HG03565 (cell line): ENCODE measurements around the gene GPC5.

ENCODE experiments used
- ATAC-seq: cut with Tn5 transposase; IDR thresholded peaks from one replicate; pipeline ENCODE4 v1.9.1; 2021; ENCODE audit warnings: mild to moderate bottlenecking, moderate library complexity; ENCODE audit not compliant: unreplicated experiment

The GPC5 gene

DNA sequence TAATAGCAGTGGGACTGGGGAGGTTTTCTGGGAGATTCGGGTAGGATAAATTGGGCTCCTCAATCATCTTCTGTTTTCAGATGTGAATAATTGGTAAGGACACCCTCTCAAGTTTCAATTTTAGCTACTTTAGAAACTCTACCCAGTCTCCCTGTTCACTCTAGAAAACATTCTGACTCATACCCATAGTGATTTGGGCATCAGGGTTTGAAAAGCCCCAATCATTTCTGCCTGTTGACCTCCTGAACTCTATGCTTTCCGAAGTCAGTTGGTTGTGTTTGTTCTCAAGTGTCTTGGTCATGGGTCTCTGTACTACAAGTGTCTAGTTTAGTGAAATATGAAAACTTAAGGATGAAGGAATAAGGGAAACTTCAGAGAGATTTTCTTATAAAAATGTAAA is 916.8 kb downstream of the GPC5 start:
- ATAC-seq = no peak

DNA sequence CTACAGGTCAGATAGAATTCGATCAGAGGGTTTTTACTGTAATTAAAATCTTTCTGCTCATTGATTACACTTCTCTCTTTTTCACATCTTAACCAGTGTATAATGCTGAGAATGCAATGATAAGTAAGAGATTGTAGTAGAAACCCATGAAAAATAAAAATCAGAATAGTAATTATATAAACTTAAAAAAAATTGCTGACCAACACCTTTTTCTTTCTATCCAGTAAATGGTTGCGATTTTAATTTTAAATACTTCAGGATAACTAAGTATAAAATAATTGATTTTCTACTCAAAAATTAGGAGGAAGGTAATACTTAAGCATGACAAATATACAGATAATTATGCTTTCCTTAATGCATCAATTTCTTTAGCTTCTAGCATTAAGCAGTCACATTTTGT is 917.6 kb downstream of the GPC5 start:
- no peak for ATAC-seq

DNA sequence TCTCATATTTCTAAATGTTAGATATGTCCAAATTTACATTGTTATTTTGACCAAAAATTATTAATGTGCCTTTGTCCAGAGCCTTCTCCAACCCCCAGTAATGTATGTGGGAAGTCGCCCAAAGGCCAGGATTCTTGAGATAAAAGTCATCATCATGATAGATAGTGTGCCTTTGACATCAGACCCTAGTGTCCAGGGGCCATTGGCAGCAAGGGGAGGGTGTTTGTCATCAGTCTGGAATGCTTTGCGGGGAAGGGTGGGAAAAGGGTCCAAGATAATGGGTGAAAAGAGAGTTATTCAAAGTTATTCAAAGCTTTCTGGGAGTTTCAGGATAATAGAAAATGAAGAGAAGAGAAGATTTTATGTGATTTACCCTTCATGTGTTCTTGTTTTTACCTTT is 918.6 kb downstream of the GPC5 start:
- ATAC-seq = no peak

DNA sequence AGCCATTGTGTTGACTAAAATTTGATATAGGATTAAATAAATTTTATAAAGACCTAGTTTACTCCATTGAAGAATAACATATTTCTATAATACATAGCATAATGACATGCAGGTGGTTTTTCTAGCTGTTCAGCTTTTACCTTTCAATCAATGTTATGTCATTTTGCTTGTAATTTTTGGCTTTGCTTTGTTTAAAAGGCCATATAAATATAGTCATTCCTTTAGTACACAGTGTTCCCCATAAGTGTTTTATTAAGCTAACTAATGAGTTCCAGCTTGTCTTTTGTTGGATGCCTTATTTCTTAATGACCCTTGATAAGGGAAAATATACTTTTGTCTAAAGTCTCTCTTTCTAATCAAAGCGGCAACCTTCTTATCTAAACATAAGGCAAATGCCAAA is 921.9 kb downstream of the GPC5 start:
- ATAC-seq = no peak

DNA sequence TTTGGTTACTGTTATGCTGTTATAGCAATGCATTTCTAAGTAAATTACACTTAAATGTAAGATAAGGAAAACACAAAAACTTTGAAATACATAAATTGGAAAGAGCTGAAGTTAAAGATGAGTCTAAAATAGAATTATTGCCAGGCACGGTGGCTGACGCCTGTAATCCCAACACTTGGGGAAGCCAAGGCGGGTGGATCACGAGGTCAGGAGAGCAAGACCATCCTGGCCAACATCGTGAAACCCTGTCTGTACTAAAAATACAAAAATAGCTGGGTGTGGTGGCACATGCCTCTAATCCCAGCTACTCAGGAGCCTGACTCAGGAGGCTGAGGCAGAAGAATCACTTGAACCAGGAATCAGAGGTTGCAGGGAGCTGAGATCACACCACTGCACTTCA is 922.8 kb downstream of the GPC5 start:
- ATAC-seq = no peak

DNA sequence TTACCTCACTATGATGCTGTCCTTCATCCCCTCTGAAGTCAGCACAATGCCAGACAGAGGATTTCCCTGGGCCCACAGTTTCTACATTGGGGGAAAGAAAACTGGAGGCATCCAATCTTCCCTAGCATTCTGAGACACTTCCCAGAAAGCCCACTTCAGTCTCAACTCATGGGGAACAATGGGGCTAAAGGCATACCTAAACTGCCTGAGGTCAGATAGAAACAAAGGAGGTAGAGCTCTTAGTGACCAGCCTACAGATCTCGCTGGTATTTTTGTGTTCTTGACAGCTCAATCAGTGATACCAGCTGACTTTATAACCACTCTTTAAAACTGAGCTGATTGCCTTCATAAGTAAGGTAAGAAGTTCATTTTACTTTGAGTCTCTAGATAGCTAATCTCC is 947.2 kb downstream of the GPC5 start:
- ATAC-seq = no peak

DNA sequence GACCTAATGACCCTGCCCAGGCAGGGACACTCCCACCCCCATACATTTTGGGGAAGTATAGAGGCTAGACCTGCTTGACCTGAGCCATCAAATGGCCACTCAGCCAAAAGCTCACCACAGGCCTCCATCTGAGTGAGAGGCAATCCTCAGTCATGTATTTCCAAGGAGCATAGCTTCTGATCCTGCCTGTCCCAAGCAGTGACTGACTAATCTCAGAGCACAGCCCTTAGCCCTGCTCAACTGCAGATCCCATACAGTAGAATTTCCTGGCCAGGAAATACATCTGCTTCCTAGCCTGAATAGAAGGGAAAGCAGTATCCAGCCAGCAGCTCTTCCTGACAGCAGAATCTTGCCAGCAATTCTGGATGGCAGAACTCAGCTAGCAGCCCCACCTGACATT is 947.6 kb downstream of the GPC5 start:
- ATAC-seq = no peak

DNA sequence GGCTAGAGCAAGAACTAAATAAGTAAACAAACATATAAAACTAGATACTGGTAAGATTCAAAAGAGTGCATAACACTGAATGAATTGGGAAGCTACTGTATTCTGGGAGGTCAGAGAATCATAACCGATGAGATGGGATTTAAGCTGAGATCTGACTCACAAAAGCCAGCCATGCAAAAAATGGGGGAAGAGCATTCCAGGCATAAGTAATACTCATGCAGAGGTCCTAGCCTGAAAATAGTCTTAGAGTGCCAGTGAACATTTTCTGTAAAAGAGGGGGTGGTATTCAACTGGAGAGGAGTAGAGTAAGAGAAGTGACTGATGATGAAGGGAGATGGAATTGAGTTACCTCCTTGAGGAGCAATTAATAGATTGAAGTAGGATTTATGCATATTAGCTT is 956.2 kb downstream of the GPC5 start:
- no peak for ATAC-seq

DNA sequence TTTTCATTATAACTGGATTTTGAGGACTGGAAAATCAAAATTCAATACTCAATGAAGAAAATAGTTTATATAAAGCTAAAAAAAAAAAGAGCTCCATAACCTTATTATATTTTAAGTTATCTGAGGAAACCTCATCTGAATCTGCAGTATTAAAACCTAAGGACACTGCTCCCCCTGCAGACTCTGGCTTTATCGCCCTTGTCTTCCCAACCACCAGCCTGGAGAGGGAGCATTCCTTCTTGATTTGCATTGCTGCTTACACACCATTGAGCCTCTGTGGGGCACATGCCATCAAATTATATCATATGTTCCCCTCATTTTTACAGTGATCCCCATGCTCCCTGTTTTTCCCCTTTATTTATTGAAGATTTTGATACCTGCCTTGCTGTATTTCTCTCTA is 956.8 kb downstream of the GPC5 start:
- ATAC-seq = no peak

DNA sequence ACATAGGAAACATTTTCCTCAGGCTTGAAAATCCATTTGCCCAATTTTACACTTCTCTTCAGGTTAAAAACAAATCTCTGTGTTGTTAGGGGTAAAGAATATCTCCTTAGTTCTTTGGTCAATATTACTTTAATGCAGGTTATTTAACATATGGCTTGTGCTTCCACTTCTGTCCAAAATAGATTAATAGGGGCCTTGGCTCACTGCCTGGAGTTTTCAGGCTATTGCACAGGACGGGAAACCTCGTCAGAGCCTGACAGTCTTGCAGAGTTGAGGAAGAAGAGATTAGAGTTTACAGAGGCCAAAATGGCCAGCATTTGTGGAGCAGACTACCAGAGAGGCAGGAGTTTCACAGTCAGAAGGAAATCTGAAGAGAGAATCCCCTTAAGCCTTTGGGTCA is 964.3 kb downstream of the GPC5 start:
- ATAC-seq = no peak

DNA sequence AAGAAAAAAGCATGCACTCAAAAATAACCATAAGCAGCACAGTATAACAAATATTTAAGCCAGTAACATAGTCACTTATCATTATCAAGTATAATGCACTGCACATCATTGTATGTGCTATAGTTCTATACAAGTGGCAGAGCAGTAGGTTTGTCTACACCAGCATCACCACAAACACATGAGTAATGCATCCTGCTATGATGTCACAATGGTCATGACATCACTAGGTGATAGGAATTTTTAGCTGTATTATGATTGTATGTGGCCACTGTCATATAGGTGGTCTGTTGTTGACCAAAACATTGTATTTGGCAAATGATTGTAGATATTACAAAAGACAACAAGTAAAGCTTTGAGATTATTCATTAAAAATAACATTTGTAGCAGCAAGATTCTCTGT is 967.5 kb downstream of the GPC5 start:
- no peak for ATAC-seq

DNA sequence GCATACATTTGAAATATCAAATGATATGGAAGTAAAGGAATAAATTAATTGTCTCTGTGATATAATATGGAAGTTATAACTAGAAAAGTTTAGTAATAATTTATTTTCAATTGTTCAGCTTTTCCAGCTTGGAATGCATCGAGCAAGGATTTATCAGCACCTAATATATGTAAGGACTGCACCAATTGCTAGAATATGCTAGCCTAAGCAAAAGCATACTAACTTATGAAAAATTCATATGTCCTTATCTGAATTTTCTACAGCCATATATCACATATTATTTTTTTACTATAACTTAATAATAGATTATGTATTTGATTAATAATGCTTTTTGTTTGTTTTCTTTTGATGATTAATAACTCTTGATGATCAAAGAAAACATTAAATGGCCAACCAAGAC is 979.0 kb downstream of the GPC5 start:
- ATAC-seq = no peak

DNA sequence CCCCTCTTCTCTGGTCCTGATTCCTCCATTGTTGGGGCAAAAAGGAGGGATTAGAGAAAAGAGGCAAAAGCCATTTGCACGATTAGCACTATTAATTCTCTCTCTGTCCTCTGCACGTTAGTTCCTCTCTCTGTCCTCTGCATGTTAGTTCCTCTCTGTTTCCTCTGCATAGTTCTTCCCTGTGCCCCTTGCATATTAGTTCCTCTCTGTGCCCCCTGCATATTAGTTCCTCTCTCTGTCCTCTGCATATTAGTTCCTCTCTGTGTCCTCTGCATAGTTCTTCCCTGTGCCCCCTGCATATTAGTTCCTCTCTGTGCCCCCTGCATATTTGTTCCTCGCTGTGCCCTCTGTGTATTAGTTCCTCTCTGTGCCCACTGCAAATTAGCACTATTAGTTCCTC is 981.0 kb downstream of the GPC5 start:
- no peak for ATAC-seq

DNA sequence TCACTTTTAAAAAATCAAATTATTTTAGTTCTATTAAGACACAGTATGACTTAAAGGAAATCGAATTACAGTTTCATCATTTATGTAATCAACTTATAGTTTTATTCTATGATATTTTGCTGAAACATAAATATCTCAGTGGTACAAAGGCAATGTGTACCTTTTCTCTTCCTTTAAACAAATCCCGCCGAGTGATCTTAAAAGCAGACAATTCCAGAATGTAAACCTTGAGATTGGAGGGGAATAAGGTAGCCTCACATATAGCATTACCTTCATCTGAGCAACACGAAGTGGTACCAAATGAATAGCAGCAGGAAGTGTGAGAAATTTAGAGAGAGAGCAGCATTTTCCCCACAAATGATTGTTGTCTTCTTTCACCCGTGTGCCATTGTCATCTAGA is 986.0 kb downstream of the GPC5 start:
- ATAC-seq = no peak

DNA sequence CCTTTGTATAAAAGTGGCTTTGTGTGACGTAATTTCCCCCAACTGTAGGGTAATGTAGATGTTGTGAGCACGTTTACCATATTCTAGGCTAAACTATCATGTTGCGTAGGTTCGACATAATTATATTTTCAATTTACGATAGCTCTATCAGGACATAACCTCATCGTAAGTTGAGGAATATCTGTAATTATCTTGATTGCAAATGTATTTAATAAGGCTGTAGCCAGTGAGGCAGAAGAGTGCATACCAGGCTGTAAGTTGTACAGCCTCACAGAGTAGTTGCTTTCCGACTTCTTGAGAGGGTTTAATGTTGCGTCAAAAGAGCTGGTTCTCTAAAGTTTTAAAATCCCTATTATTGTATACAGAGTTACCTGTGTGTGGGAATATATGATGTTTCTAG is 988.8 kb downstream of the GPC5 start:
- ATAC-seq = no peak

DNA sequence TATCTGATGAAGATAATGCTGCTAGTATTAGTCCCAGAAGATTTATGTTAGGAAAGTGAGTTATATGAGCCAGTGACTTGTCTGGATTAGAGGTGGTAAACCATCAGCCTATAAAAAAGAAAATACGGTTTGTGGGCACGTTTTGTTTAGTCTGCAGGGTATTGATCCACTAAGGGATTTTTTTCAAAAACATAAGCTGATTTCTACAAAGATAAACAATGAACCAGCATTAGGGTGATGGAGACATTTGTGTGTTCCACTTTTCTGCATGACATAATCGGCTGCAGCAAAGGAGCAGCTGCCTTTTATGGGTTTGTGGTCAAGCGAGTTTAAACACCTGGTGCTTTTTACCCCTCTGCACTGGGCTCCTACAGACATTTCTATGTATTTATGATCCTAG is 991.8 kb downstream of the GPC5 start:
- ATAC-seq = no peak

DNA sequence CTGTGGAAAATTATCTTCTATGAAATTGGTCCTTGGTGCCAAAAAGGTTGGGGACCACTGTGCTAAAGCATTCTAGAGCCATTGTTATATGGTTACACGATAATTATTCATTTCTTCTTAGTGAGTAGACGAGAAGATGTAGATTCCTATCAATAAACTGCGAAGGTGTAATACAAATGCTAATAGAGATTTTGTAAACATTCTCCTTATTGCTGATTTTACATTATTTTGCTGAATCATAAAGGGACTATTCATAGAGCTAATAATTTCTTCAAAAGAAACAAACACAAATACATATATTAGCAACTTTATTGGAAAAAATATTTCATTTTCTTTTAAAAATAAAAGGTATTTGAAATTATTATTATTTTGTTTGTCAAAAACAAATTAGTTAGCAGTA is 1005.2 kb downstream of the GPC5 start:
- no peak for ATAC-seq

DNA sequence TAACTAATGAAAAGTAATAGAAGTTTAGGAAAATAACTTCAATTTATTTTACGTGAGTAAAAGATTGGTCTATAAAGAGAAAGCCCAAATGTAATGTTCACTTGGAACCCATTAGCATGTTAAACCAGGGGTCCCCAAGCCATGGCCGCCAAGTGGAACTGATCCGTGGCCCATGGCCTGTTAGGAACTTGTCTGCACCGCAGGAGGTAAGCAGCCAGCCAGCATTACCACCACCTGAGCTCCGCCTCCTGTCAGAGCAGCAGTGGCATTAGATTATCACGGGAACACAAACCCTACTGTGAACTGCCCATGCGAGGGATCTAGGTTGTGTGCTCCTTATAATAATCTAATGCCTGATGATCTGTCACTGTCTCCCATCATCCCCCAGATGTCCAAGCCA is 1009.4 kb downstream of the GPC5 start:
- no peak for ATAC-seq

DNA sequence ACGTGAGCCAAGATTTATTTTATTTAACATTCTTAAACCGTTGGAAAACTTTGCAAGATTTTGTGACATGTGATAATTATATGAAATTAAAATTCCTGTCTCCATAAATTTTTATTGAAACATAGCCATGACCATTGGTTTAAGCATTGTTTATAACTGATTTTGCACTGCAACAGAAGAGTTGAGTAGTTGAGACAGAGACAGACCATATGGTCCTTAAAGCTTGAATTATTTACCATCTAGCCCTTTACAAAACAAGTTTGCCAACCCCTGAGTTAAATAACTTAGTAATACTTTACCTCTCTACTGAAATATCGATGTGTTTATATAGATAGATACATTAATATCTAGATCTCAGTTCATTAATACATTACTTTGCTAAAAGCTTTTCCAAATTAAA is 1014.1 kb downstream of the GPC5 start:
- no peak for ATAC-seq

DNA sequence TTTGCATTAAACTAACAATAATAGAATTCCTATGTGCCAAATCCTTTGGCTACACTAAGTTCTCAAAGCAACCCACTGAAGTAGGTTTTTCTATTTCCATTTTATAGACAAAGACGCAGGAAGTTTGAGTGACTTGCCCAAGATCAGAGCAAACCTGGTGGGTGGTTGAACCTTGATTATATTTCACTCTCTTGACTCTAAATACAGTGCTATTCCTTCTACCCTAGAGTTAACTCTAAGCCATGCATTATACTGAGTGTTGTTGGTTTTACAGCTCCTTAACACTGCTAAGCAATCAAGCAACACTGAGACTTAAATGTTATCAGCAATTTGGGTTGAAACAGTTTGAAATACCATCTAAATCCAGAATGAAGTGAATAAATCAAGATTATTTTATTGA is 1014.6 kb downstream of the GPC5 start:
- no peak for ATAC-seq

DNA sequence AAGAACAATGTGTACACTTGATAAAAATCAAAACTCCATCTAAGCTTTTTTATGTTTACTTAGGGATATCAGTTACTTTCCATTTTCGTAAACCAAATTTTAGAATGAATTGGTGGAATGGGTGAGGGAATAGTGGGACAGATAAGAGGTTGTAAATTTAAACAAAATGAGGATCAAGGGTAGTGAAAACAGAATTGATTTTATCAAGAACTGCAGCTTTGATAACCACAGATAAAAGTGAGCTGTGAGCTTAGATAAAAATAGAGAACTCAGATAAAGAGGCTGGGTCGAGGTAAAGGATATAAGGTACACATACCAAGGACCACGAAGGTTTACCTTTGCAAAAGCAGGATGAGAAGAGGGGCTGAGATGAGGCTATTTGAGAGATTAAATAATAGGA is 1015.0 kb downstream of the GPC5 start:
- no peak for ATAC-seq

DNA sequence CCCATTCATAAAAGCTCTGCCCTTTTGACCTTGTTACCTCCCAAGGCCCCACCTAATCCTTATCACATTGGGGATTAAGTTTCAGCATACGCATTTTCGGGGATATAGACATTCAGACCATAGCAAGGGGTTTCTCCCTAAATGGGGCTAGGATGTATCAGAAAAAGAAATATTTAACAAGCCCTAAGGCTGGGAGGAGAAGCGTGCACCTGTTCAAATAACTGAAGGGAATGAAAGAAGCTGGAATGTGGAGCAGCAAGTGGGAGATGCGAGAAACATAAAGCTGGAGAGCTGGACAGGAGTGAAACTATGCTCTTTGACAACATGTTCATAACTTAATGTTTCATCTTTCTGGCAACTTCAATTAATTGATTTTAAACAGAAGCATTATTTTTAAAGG is 1016.4 kb downstream of the GPC5 start:
- ATAC-seq = no peak

DNA sequence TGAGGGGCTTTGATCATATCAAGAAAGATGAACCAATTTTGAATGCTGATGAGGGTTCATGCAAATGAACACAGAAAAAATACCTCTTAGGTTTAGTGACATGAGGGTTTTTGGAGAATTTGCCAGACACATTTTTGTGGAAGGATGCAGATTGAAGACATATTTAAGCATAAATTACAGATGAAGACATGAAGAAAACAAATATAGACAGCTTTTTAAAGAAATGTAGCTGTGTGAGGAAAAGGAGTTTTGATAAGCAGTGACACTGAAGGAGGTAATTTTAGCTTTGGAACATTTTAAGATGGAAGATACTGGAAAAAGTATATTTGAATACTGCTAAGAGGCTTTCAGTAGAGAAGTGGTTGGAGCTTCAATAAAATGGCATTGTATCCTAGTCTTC is 1017.4 kb downstream of the GPC5 start:
- no peak for ATAC-seq

DNA sequence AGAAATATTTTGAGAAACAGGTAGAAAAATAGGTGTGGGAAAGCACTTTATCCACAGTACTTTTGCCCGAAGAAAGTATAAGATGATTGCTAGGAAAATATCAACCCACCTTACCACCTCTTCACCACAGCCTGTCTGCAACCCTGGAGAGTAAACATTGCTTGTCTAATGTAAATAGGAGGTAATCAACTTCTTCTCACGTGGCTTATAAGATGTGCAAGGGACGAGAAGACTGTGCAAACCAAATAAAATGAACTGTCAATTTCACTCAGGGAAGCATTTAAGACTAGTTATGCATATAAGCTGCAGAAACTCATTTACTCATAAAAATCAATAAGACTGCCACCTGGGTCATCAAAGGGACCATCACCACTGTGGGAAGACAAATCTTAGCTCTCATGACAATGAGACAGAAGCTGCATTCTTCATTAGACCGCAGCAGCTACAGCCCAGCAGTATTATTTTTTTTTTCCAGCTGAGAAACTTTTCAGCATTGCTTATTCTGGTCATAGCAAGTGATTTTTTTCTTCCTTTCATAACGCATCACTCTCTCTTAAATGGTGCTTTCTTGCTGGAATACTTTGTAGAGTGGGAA is 1020.5 kb downstream of the GPC5 start:
- no peak for ATAC-seq
